SK-N-MC (cell line): ENCODE results near the gene ACTR3C.

Experiments
- DNase-seq: peaks from one replicate; pipeline ENCODE4 v3.0.0-alpha.2; 2011; ENCODE audit warnings: low read depth, low spot score
- H3K27ac ChIP-seq: fragments of 200-600 bp; sonication (generic); 2 replicates; pipeline ENCODE4 v1.5.1; 2016; ENCODE audit warnings: mixed run types
- H3K36me3 ChIP-seq: fragments of 200-600 bp; sonication (generic); 2 replicates; pipeline ENCODE4 v1.6.1; 2017; ENCODE audit warnings: antibody characterized with exemption, low read length, mixed read lengths; ENCODE audit not compliant: insufficient read depth
- H3K4me3 ChIP-seq: fragments of 200-600 bp; sonication (generic); 2 replicates; pipeline ENCODE4 v1.5.1; 2016
- H3K9ac ChIP-seq: fragments of 200-600 bp; sonication (generic); 2 replicates; pipeline ENCODE4 v1.8.0; 2017; ENCODE audit warnings: mixed run types, mixed read lengths; ENCODE audit not compliant: insufficient read length
- H3K9me3 ChIP-seq: fragments of 200-600 bp; sonication (generic); 2 replicates; pipeline ENCODE4 v1.6.1; 2017; ENCODE audit warnings: low read depth, mild to moderate bottlenecking, antibody characterized with exemption, low read length, moderate library complexity, mixed read lengths
- EZH2 ChIP-seq: fragments of 200-600 bp; sonication (generic); IDR thresholded peaks from one replicate; pipeline ENCODE4 v1.6.1; 2017; ENCODE audit warnings: antibody characterized with exemption
- FOXP2 ChIP-seq: optimal IDR thresholded peaks from 2 replicates; pipeline ENCODE3; 2011; ENCODE audit warnings: mild to moderate bottlenecking, moderate library complexity; ENCODE audit not compliant: insufficient read depth; ENCODE audit errors: extremely low read length, control extremely low read depth
- POLR2AphosphoS5 ChIP-seq: IDR thresholded peaks from 2 replicates; pipeline ENCODE4 v1.6.1; 2012; ENCODE audit warnings: mild to moderate bottlenecking, low read depth, low read length, borderline replicate concordance

ACTR3C gene

GRCh38 chr7:150368096-150368883, 44.9 kb upstream of the ACTR3C start, which contains the start of gene REPIN1:
TSS of gene REPIN1 (plus strand) at chr7:150368822. CDS start at chr7:150369712, 890 bp downstream.
- TF ChIP-seq FOXP2 (no peak), EZH2 (no peak), POLR2AphosphoS5 (peak; percentile 59; the same call in 1 of the 2 replicates)
- DNase-seq: no peak
- H3K9ac ChIP-seq: peak within 1 kb of the TSS; percentile 83
- H3K27ac ChIP-seq: no peak within 1 kb of the TSS
- no peaks in the 10 kb centered on the region for H3K9me3 ChIP-seq
- H3K36me3 ChIP-seq: no peaks in the 10 kb centered on the region
- peak within 1 kb of the TSS; percentile 81 for H3K4me3 ChIP-seq

- no peak overlapping the region for H3K27ac ChIP-seq
Measured at GRCh38 chr7:150367677-150368095, 44.3 kb upstream of the ACTR3C start.

DNA sequence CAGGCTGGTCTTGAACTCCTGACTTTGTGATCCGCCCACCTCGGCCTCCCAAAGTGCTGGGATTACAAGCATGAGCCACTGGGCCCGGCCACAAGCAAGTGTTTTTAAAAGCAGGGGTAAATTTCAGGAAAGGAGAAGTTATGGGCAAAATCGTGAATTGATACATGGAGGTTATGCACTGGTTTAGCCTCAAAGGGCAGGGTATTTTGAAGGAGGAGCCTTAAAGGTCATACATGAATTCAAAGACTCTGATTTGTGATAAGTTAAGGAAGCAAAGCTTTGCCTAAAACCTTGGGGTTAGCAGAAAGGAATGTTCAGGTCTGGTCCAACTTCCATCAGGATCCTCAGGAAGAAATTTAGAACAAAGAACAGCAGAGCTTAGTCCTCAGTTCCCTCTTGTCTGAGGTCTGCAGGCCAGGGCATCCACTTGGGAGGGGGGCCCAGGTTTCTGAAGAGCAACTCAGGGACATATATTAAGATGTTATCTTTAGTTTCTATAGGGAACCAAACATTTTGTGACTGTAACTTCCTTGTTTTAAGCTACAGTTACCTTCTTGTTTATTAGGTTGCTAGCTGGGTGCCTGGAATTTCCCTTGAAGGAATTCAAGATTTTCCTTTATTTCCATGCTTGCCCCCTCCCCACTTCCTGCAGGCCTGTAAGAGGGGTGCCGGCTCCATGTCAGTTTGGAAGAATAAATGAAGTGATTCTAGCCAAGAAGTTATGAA, 42.5 kb upstream of the ACTR3C start:
- Histone ChIP-seq H3K27ac (no peak overlapping the region), H3K9me3 (no peaks in the 10 kb centered on the region), H3K36me3 (no peaks in the 10 kb centered on the region), H3K9ac (no peak overlapping the region), H3K4me3 (no peak overlapping the region)
- no peak for DNase-seq
- no peak for TF ChIP-seq POLR2AphosphoS5
- no peak for TF ChIP-seq FOXP2
- TF ChIP-seq EZH2: no peak

More at GRCh38 chr7:150367677-150368095, 44.3 kb upstream of the ACTR3C start:
- Histone ChIP-seq H3K4me3 (peak overlapping the region; percentile 81), H3K36me3 (no peaks in the 10 kb centered on the region), H3K9ac (peak overlapping the region; percentile 83), H3K9me3 (no peaks in the 10 kb centered on the region)
- peak; percentile 72 for DNase-seq
- TF ChIP-seq EZH2 (no peak), FOXP2 (no peak), POLR2AphosphoS5 (no peak)

GRCh38 chr7:150365194-150365593, 41.8 kb upstream of the ACTR3C start:
- no peak overlapping the region for H3K9ac ChIP-seq
- no peak overlapping the region for H3K27ac ChIP-seq
- TF ChIP-seq FOXP2: no peak
- no peak for DNase-seq
- H3K9me3 ChIP-seq: no peaks in the 10 kb centered on the region
- no peaks in the 10 kb centered on the region for H3K36me3 ChIP-seq
- H3K4me3 ChIP-seq: no peak overlapping the region

GRCh38 chr7:150363872-150364271, 40.5 kb upstream of the ACTR3C start:
- Histone ChIP-seq H3K36me3 (no peaks in the 10 kb centered on the region), H3K4me3 (no peak overlapping the region), H3K9ac (no peak overlapping the region), H3K9me3 (no peaks in the 10 kb centered on the region), H3K27ac (no peak overlapping the region)
- DNase-seq: no peak
- no peak for TF ChIP-seq EZH2
- TF ChIP-seq POLR2AphosphoS5: no peak
- no peak for TF ChIP-seq FOXP2

DNA sequence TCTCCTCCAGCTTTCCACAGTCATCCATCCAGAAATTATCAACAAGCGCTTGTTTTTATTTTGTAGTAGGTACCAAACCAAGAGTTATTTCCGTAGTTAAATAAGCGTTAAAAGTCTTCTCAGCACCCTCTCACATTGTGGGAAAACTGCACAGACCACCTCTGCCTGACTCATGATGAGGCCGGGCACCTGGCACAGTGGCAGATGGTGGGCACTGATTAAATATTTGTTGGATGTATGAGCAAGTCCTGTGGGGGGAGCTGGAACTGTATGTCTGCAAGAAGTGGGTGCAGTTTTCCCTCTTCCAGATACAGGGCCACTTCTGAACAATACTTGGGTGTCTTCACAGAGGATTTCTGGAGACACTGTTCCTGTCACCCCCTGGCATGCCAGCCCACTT, 40.0 kb upstream of the ACTR3C start:
- no peaks in the 10 kb centered on the region for H3K9me3 ChIP-seq
- no peak overlapping the region for H3K9ac ChIP-seq
- H3K36me3 ChIP-seq: no peaks in the 10 kb centered on the region
- H3K4me3 ChIP-seq: no peak overlapping the region
- TF ChIP-seq POLR2AphosphoS5 (no peak), EZH2 (no peak), FOXP2 (no peak)
- H3K27ac ChIP-seq: no peak overlapping the region
- no peak for DNase-seq

DNA sequence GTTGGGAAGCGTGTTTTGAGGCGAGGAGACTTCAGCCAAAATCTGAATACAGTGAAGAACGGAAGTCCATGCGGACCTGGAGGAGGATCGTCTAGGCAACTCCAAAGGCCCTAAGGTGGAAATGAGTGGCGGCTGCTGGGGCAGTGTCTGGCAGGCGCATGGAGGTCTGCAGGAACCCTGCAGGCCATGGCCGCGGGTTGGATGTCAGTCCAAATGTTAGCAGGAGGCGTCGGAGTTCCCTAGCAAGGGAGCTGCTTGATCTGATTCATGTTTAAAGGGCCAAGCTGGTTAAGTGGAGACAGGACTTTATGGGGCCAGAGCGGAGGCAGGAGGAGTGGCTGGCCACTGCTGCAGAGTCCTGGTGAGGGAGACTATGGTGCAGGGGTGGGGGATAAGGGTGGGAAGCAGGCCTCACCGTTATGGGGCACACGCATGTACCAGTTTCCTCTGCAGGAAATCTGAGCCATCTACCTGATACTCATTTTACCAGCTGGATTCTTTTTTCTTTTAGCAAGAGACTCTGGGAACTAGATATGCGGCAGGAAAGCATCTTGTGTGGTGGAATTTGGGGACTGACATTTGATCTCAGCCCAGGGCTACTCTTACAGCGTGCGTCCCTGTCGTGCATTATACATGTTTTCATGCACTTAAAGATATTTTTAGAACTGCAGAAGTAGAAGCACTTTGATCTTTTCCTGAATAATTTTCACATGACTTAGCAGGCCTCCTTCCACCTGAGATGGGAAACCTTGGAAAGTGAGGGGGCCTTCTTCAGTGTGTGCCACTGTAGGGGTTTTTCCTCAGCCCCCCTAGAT, 38.7 kb upstream of the ACTR3C start:
- Histone ChIP-seq H3K27ac (no peak overlapping the region), H3K4me3 (no peak overlapping the region), H3K9me3 (no peaks in the 10 kb centered on the region), H3K9ac (no peak overlapping the region), H3K36me3 (no peaks in the 10 kb centered on the region)
- TF ChIP-seq EZH2 (no peak), POLR2AphosphoS5 (no peak), FOXP2 (no peak)
- DNase-seq: no peak

- no peaks in the 10 kb centered on the region for H3K36me3 ChIP-seq
- no peaks in the 10 kb centered on the region for H3K9me3 ChIP-seq
- TF ChIP-seq FOXP2: no peak
- TF ChIP-seq POLR2AphosphoS5: no peak
- H3K9ac ChIP-seq: no peak overlapping the region
- no peak overlapping the region for H3K4me3 ChIP-seq
- no peak overlapping the region for H3K27ac ChIP-seq
- no peak for DNase-seq
Measured at GRCh38 chr7:150361402-150361801, 38.1 kb upstream of the ACTR3C start.
